HepG2 (cell line): ENCODE data around the gene PDE2A. TPM values are rescaled to one million over a fixed set of nuclear protein-coding genes. Genes with fewer than 3 reads are reported as not detected.
A peak's percentile ranks its signal among the peaks of the same experiment; 100 is the strongest.

Source experiments
- ATAC-seq: fragments of 200-7000 bp; cut with Tn5 transposase; 3 replicates; pipeline ENCODE4 v1.9.1; 2020; ENCODE audit warnings: mild to moderate bottlenecking, moderate library complexity
- BruUV-seq: library from RNA; stranded (reverse); fragments of 400-500 nt; replicated peaks from 2 replicates; lab custom pipeline; 2021; lab: Mats Ljungman, UMichigan
- CTCF ChIA-PET: fragments of 300-600 bp; formaldehyde crosslinking; extraction: SDS; loops from one replicate; lab custom pipeline; 2021; ENCODE audit warnings: low total read pairs, inconsistent platforms, low intra/inter-chr PET ratio; lab: Yijun Ruan, JAX
- POLR2A ChIA-PET: fragments of 350-600 bp; sonication (Branson Sonifier 250); formaldehyde crosslinking; loops from one replicate; lab custom pipeline; 2020; ENCODE audit warnings: antibody characterized with exemption, inconsistent platforms; lab: Yijun Ruan, JAX
- DNase-seq: peaks from one replicate; pipeline ENCODE4 v3.0.0-alpha.2; 2015; ENCODE audit warnings: low spot score
- FAIRE-seq: peaks from 3 replicates; lab custom pipeline; 2011; peaks lifted over from hg19 to GRCh38; lab: Jason Lieb, UNC
- H2AFZ ChIP-seq: one replicate; pipeline ENCODE4 v1.6.1; 2011; ENCODE audit warnings: low read length, inconsistent platforms
- H3K27ac ChIP-seq: fragments of 300-600 bp; 3 replicates; pipeline ENCODE4 v1.8.0; 2011; ENCODE audit warnings: mixed run types, mild to moderate bottlenecking, mixed read lengths, low read length, inconsistent platforms; ENCODE audit not compliant: insufficient read depth; ENCODE audit errors: extremely low read length
- H3K27me3 ChIP-seq, 2 experiments: fragments of 200-600 bp in 1 of 2; 2 replicates in 1 of 2; 3 replicates in 1 of 2; pipeline versions ENCODE4 v1.6.0 to v1.8.0; 2011; ENCODE audit warnings: low read length in 2 of 2, mild to moderate bottlenecking in 2 of 2, moderate library complexity in 2 of 2, inconsistent platforms in 1 of 2; ENCODE audit not compliant: insufficient read depth in 2 of 2, control insufficient read depth in 1 of 2
- H3K36me3 ChIP-seq, 2 experiments: fragments of 200-600 bp in 1 of 2; replicated peaks in 1 of 2; 2 replicates in 1 of 2; 3 replicates in 1 of 2; pipeline versions ENCODE4 v1.5.1 to v1.8.0; 2011; ENCODE audit warnings: low read length in 2 of 2, inconsistent platforms in 1 of 2; ENCODE audit not compliant: insufficient read depth in 2 of 2, control insufficient read depth in 1 of 2
- H3K4me1 ChIP-seq: 2 replicates; pipeline ENCODE4 v1.5.1; 2012; ENCODE audit warnings: low read length, inconsistent platforms; ENCODE audit not compliant: insufficient read depth
- H3K4me2 ChIP-seq: 2 replicates; pipeline ENCODE4 v1.6.0; 2011; ENCODE audit warnings: low read depth, low read length, inconsistent platforms
- H3K4me3 ChIP-seq, 3 experiments: fragments of 200-600 bp in 1 of 3; sonication (generic), shearing (Covaris generic) in 1 of 3; replicated peaks in 1 of 3; 2 replicates each; pipeline ENCODE4 v1.5.1; 2011 to 2016; ENCODE audit warnings: low read length in 3 of 3, inconsistent platforms in 2 of 3, low read depth in 2 of 3, mild to moderate bottlenecking in 2 of 3, control low read depth in 1 of 3, mixed read lengths in 1 of 3; ENCODE audit not compliant: insufficient read depth in 1 of 3
- H3K79me2 ChIP-seq: one replicate; pipeline ENCODE4 v1.6.1; 2011; ENCODE audit warnings: low read length, inconsistent platforms; ENCODE audit not compliant: insufficient read depth
- H3K9ac ChIP-seq: 2 replicates; pipeline ENCODE4 v1.6.0; 2011; ENCODE audit warnings: mild to moderate bottlenecking, low read depth, low read length, inconsistent platforms; ENCODE audit not compliant: insufficient read depth
- H3K9me3 ChIP-seq: 2 replicates; pipeline ENCODE4 v1.5.1; 2012; ENCODE audit warnings: mild to moderate bottlenecking, low read length
- H4K20me1 ChIP-seq: 2 replicates; pipeline ENCODE4 v1.6.0; 2011; ENCODE audit warnings: inconsistent platforms, mild to moderate bottlenecking, low read length, moderate library complexity; ENCODE audit not compliant: insufficient read depth
- CREB1 ChIP-seq, 2 experiments: fragments of 450-650 bp in 1 of 2; IDR thresholded peaks; 2 replicates each; pipeline ENCODE4 v1.6.1; 2016 to 2017; ENCODE audit warnings: control low read depth in 1 of 2, mild to moderate bottlenecking in 1 of 2, missing compliant biosample characterization in 1 of 2, missing genetic modification characterization in 1 of 2
- MTA3 ChIP-seq: sonication (generic); formaldehyde crosslinking; IDR thresholded peaks from 2 replicates; pipeline ENCODE4 v1.4.0; 2020; ENCODE audit warnings: missing genetic modification reagents
- WGBS: methylation state at CpG from one replicate; pipeline ENCODE4 v1.1.6; 2017; ENCODE audit warnings: low lambda C conversion rate; 5-methylcytosine and 5-hydroxymethylcytosine counted together
- in situ Hi-C: cut with HindIII; loops from 2 replicates; pipeline ENCODE4 v1.10.0; 2017; ENCODE audit warnings: low pct_unique_long_range_greater_than_20kb; ENCODE audit not compliant: extremely low pct_ligation_motif_present
- intact Hi-C: fragments of 100-400 bp; cut with micrococcal nuclease; formaldehyde crosslinking; loops from one replicate; pipeline ENCODE4 v1.10.0; 2022; ENCODE audit not compliant: unreplicated experiment
- polyA plus RNA-seq, 8 experiments: library from polyadenylated mRNA; depleted of rRNA in 3 of 8; stranded (reverse) in 7 of 8; unstranded in 1 of 8; fragments of >200 nt; fragmentation: Illumina TruSeq in 4 of 8; extraction: Trizol in 4 of 8; gene quantifications; 2 replicates each; pipeline versions ENCODE4 v1.2.1 to v1.2.3, GENCODE V29; 2011 to 2016; ENCODE audit warnings: low read depth in 4 of 8, missing spikeins in 1 of 8, mixed read lengths in 1 of 8; ENCODE audit not compliant: insufficient read depth in 1 of 8
- total RNA-seq, 5 experiments: library from RNA; depleted of rRNA; stranded (reverse); fragments of >200 nt; fragmentation: Illumina TruSeq; extraction: Trizol; gene quantifications; 2 replicates each; pipeline ENCODE4 v1.2.3, GENCODE V29; 2016; ENCODE audit warnings: low read depth in 1 of 5
- TF ChIP-seq, protein P1 (sequence below): sonication (generic); formaldehyde crosslinking; IDR thresholded peaks from 2 replicates; pipeline ENCODE4 v1.9.0; 2021; ENCODE audit warnings: mild to moderate bottlenecking, missing genetic modification reagents
- TF ChIP-seq, protein P2 (sequence below): sonication (generic); formaldehyde crosslinking; IDR thresholded peaks from 2 replicates; pipeline ENCODE4 v1.4.0; 2020; ENCODE audit warnings: missing genetic modification reagents, borderline replicate concordance
- TF ChIP-seq, protein P3 (sequence below): sonication (generic); formaldehyde crosslinking; IDR thresholded peaks from 2 replicates; pipeline ENCODE4 v1.8.0; 2022; ENCODE audit warnings: missing genetic modification reagents, mild to moderate bottlenecking, inconsistent platforms, borderline replicate concordance
- TF ChIP-seq, protein P4 (sequence below): fragments of 450-650 bp; IDR thresholded peaks from 2 replicates; pipeline ENCODE4 v1.6.1; 2016

PDE2A gene
- total and polyA plus RNA-seq, 2 of the 13 experiments (the other 11 are each of a cell fraction or from before 2014, with no cell fraction given) = 3.1 TPM; not detected in 1

DNA sequence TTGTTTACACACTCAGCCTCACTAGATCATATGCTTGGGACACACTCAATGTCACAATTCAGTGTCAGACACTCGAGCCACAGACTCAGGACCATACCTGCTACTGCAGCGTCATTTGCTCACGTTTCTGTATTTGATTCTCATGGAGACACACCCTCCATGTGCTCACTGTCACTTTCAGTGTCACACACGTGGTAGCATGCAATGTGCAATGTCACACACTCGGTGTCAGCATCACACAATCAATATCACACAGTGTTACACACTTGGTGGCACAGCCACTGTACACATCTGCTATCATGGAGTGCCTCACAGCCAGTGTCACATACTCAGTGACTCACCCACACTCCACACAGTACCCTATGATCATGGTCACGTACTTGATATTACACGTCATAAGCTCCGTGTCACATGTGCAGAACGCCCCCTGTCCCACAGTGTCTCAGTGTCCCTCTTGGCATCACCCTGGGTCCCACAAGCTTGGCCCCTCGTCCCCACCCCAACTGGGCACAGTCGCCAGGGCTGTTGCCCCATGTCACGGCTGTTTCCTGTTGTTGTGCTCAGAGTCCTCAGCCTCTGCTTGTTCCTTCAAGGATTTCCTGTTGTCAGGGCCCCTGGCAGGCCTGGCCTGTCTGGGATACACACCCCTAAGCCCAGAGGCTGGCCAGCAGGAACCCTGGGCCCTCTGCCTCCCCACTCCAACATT lies 49.6 kb downstream of the PDE2A start:
- ChIA-PET CTCF (no interaction called here), POLR2A (no interaction called here)
- Histone ChIP-seq H3K9me3 (no peaks in the 10 kb centered on the region), H3K27ac (no peak overlapping the region), H3K27me3 (peaks cover 9 to 59% of the 10 kb centered on the region in 2 experiments), H3K9ac (no peak overlapping the region; the same call in 1 of the 2 replicates), H3K4me3 (peak overlapping the region in 1 of 3 experiments; percentile 54; a peak in 1 of 6 replicates), H4K20me1 (no peaks in the 10 kb centered on the region), H3K79me2 (no peaks in the 10 kb centered on the region), H2AFZ (no peak overlapping the region), H3K4me1 (peaks cover 26% of the 10 kb centered on the region), H3K4me2 (peak overlapping the region; percentile 83; the same call in 1 of the 2 replicates), H3K36me3 (no peaks in the 10 kb centered on the region)
- in situ Hi-C loops = no loop called here
- no peak for FAIRE-seq
- WGBS = 25% methylated on average over 12 of the region's 12 CpGs
- no peak for DNase-seq
- no TSS peak for BruUV-seq
- intact Hi-C loops = no loop called here
- TF ChIP-seq, protein P1, sequence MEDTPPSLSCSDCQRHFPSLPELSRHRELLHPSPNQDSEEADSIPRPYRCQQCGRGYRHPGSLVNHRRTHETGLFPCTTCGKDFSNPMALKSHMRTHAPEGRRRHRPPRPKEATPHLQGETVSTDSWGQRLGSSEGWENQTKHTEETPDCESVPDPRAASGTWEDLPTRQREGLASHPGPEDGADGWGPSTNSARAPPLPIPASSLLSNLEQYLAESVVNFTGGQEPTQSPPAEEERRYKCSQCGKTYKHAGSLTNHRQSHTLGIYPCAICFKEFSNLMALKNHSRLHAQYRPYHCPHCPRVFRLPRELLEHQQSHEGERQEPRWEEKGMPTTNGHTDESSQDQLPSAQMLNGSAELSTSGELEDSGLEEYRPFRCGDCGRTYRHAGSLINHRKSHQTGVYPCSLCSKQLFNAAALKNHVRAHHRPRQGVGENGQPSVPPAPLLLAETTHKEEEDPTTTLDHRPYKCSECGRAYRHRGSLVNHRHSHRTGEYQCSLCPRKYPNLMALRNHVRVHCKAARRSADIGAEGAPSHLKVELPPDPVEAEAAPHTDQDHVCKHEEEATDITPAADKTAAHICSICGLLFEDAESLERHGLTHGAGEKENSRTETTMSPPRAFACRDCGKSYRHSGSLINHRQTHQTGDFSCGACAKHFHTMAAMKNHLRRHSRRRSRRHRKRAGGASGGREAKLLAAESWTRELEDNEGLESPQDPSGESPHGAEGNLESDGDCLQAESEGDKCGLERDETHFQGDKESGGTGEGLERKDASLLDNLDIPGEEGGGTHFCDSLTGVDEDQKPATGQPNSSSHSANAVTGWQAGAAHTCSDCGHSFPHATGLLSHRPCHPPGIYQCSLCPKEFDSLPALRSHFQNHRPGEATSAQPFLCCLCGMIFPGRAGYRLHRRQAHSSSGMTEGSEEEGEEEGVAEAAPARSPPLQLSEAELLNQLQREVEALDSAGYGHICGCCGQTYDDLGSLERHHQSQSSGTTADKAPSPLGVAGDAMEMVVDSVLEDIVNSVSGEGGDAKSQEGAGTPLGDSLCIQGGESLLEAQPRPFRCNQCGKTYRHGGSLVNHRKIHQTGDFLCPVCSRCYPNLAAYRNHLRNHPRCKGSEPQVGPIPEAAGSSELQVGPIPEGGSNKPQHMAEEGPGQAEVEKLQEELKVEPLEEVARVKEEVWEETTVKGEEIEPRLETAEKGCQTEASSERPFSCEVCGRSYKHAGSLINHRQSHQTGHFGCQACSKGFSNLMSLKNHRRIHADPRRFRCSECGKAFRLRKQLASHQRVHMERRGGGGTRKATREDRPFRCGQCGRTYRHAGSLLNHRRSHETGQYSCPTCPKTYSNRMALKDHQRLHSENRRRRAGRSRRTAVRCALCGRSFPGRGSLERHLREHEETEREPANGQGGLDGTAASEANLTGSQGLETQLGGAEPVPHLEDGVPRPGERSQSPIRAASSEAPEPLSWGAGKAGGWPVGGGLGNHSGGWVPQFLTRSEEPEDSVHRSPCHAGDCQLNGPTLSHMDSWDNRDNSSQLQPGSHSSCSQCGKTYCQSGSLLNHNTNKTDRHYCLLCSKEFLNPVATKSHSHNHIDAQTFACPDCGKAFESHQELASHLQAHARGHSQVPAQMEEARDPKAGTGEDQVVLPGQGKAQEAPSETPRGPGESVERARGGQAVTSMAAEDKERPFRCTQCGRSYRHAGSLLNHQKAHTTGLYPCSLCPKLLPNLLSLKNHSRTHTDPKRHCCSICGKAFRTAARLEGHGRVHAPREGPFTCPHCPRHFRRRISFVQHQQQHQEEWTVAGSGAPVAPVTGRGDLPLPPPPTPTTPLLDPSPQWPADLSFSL = peak; percentile 53; the same call in 1 of the 2 replicates
- TF ChIP-seq CREB1 (IDR thresholded peaks at IDR 0.05) = peak; percentile 85
- TF ChIP-seq CREB1 (CRISPR knock-in tag; IDR thresholded peaks at IDR 0.05) = no peak
- TF ChIP-seq, protein P2, sequence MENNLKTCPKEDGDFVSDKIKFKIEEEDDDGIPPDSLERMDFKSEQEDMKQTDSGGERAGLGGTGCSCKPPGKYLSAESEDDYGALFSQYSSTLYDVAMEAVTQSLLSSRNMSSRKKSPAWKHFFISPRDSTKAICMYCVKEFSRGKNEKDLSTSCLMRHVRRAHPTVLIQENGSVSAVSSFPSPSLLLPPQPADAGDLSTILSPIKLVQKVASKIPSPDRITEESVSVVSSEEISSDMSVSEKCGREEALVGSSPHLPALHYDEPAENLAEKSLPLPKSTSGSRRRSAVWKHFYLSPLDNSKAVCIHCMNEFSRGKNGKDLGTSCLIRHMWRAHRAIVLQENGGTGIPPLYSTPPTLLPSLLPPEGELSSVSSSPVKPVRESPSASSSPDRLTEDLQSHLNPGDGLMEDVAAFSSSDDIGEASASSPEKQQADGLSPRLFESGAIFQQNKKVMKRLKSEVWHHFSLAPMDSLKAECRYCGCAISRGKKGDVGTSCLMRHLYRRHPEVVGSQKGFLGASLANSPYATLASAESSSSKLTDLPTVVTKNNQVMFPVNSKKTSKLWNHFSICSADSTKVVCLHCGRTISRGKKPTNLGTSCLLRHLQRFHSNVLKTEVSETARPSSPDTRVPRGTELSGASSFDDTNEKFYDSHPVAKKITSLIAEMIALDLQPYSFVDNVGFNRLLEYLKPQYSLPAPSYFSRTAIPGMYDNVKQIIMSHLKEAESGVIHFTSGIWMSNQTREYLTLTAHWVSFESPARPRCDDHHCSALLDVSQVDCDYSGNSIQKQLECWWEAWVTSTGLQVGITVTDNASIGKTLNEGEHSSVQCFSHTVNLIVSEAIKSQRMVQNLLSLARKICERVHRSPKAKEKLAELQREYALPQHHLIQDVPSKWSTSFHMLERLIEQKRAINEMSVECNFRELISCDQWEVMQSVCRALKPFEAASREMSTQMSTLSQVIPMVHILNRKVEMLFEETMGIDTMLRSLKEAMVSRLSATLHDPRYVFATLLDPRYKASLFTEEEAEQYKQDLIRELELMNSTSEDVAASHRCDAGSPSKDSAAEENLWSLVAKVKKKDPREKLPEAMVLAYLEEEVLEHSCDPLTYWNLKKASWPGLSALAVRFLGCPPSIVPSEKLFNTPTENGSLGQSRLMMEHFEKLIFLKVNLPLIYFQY (CRISPR knock-in tag) = no peak
- no peak for TF ChIP-seq MTA3 (CRISPR knock-in tag)
- TF ChIP-seq, protein P3, sequence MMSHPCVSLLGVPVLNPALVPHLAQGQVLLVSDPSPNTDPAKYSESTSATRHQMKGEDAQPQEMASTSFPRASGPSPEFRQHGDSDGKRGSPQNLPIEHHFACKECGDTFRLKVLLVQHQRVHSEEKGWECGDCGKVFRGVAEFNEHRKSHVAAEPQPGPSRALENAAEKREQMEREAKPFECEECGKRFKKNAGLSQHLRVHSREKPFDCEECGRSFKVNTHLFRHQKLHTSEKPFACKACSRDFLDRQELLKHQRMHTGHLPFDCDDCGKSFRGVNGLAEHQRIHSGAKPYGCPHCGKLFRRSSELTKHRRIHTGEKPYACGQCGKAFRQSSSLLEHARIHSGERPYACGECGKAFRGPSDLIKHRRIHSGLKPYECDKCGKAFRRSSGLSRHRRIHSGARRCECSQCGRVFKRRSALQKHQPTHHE = no peak
- TF ChIP-seq, protein P4, sequence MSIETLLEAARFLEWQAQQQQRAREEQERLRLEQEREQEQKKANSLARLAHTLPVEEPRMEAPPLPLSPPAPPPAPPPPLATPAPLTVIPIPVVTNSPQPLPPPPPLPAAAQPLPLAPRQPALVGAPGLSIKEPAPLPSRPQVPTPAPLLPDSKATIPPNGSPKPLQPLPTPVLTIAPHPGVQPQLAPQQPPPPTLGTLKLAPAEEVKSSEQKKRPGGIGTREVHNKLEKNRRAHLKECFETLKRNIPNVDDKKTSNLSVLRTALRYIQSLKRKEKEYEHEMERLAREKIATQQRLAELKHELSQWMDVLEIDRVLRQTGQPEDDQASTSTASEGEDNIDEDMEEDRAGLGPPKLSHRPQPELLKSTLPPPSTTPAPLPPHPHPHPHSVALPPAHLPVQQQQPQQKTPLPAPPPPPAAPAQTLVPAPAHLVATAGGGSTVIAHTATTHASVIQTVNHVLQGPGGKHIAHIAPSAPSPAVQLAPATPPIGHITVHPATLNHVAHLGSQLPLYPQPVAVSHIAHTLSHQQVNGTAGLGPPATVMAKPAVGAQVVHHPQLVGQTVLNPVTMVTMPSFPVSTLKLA = peak; percentile 93
- ATAC-seq = no peak; the same call in 2 of the 3 replicates
